HG02943 (cell line): ENCODE data around the gene MAP1LC3B.

ENCODE experiments used
- ATAC-seq: cut with Tn5 transposase; IDR thresholded peaks from one replicate; pipeline ENCODE4 v1.9.1; 2021; ENCODE audit warnings: mild to moderate bottlenecking, low read depth, moderate library complexity; ENCODE audit not compliant: unreplicated experiment

The MAP1LC3B gene

GRCh38 chr16:87447323-87447722 lies 55.2 kb downstream of the MAP1LC3B start:
- no peak for ATAC-seq

DNA sequence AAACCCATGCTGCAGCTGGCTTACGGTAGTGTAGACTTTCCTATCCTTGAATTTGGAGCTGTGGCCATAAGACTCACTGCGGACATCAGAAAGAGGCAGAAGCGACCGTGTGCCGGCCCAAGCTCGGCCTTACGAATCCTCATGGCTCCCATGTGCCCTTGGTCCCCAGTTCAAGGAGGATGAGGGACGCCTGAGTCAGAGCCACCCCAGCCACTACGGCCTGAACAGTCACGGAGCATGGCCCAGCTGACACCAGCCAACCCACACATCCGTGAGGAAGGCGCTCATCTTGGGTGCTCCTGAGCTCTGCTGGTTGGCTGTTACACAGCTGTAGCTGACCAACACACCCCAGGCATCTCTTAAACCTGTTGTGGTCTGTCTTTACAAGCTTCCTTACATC lies 56.7 kb downstream of the MAP1LC3B start:
- ATAC-seq, result no peak

GRCh38 chr16:87451563-87452210 lies 59.6 kb downstream of the MAP1LC3B start:
- ATAC-seq, result no peak

GRCh38 chr16:87453326-87453725 lies 61.2 kb downstream of the MAP1LC3B start:
- ATAC-seq, result no peak
